Measurements from ENCODE around the gene TTYH2. TPM values are rescaled to one million over a fixed set of nuclear protein-coding genes. Genes with fewer than 3 reads are reported as not detected.

The TTYH2 gene
- total RNA-seq, 1 experiment from 2014 or later, result 1.5 TPM

DNA sequence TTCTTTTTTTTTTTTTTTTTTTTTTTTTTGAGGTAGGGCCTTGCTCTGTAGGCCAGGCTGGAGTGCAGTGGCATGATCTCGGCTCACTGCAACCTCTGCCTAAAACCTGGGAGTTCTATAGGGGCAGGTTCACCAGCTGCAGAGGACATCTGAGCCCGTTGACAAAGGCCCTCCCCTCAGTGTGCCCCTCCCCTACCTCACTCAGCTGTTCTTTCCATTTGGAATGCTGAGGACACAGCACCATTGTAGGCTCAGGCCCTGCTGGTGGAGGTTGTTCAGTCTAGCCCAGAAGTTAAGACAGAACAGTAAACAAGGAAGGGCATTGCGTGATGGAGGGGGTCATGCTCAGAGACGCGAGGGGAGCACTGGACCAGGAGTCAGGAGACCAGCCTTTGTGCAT is 90.8 kb downstream of the TTYH2 start:
- intact Hi-C loops (cut with micrococcal nuclease; ENCODE audit: unreplicated experiment), result loop anchor here (5.0 to 10.0 kb wide), 2 partner anchors 58 to 151 kb away; partner anchors contain the start of gene BTBD17
- Histone ChIP-seq H3K4me2 (no peak overlapping the region), H3K9me3 (ENCODE audit: insufficient read depth, low read depth) (no peaks in the 10 kb centered on the region), H3K4me3 (no peak overlapping the region), H3K27me3 (ENCODE audit: insufficient read depth, low read depth) (peaks cover 64% of the 10 kb centered on the region), H4K20me1 (ENCODE audit: insufficient read depth) (no peaks in the 10 kb centered on the region), H3K79me2 (ENCODE audit: low read depth) (no peaks in the 10 kb centered on the region), H3K36me3 (ENCODE audit: low read depth) (no peaks in the 10 kb centered on the region), H3K9me2 (ENCODE audit: insufficient read depth) (no peaks in the 10 kb centered on the region), H3K4me1 (replicated peaks; ENCODE audit: insufficient read depth) (no peaks in the 10 kb centered on the region), H3K27ac (no peak overlapping the region), H3F3A (ENCODE audit: insufficient read depth, low read depth) (no peaks in the 10 kb centered on the region), H2AFZ (no peak overlapping the region)
- TF ChIP-seq, protein P1, sequence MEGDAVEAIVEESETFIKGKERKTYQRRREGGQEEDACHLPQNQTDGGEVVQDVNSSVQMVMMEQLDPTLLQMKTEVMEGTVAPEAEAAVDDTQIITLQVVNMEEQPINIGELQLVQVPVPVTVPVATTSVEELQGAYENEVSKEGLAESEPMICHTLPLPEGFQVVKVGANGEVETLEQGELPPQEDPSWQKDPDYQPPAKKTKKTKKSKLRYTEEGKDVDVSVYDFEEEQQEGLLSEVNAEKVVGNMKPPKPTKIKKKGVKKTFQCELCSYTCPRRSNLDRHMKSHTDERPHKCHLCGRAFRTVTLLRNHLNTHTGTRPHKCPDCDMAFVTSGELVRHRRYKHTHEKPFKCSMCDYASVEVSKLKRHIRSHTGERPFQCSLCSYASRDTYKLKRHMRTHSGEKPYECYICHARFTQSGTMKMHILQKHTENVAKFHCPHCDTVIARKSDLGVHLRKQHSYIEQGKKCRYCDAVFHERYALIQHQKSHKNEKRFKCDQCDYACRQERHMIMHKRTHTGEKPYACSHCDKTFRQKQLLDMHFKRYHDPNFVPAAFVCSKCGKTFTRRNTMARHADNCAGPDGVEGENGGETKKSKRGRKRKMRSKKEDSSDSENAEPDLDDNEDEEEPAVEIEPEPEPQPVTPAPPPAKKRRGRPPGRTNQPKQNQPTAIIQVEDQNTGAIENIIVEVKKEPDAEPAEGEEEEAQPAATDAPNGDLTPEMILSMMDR (conservative IDR thresholded peaks at IDR 0.05), result no peak
- TF ChIP-seq EZH2 (IDR thresholded peaks at IDR 0.05; ENCODE audit: low read depth), result no peak
- POLR2A ChIA-PET (ENCODE audit: unreplicated experiment), result no interaction called here
- BruUV-seq (replicated peaks), result no TSS peak
- DNase-seq, result no peak
- CTCF ChIA-PET, result interaction anchor here (0.5 kb wide), 1 partner anchor 231 kb away, joined by 6 read pairs; no protein-coding TSS in a partner anchor

DNA sequence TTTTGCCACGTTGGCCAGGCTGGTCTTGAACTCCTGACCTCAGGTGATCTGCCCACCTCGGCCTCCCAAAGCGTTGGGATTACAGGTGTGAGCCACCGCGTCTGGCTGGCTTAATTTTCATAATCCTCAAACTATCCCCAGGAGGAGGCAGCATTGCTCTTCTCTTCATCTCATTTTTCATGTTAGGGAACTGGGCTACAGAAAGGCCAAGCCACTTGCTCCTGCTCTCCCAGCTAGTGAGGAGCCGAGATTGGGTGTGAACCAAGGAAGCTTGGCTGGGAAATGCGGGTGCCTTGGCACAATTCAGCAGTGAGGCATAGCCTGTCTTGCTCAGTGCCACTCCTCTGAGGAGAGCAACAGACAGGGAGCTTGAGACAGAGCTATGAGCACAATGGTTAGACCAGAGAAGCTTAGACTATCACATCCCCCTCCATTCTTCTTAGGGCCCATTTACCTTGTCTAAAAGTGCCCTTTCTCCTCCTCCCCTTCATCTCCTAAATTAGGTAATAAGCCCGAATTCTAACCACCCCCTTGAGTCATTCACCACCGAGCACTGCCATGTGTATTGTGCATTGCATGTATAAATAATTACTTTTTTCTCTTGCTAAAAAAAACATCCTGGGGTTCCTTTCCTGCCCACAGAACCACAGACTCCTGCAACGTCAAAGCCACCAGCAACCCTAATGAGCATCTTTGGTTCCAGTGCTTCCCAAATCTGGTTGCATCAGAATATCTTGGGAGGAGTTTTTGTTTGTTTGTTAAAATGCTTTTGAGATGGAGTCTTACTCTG is 92.7 kb downstream of the TTYH2 start:
- ChIA-PET POLR2A (ENCODE audit: unreplicated experiment) (no interaction called here), CTCF (no interaction called here)
- Histone ChIP-seq H3K27ac (no peak overlapping the region), H3K9me2 (ENCODE audit: insufficient read depth) (no peaks in the 10 kb centered on the region), H3K9me3 (ENCODE audit: insufficient read depth, low read depth) (no peaks in the 10 kb centered on the region), H3K36me3 (ENCODE audit: low read depth) (no peaks in the 10 kb centered on the region), H3K4me3 (no peak overlapping the region), H4K20me1 (ENCODE audit: insufficient read depth) (no peaks in the 10 kb centered on the region), H2AFZ (no peak overlapping the region), H3F3A (ENCODE audit: insufficient read depth, low read depth) (no peaks in the 10 kb centered on the region), H3K79me2 (ENCODE audit: low read depth) (no peaks in the 10 kb centered on the region), H3K27me3 (ENCODE audit: insufficient read depth, low read depth) (peaks cover 58% of the 10 kb centered on the region), H3K4me1 (replicated peaks; ENCODE audit: insufficient read depth) (no peaks in the 10 kb centered on the region), H3K4me2 (no peak overlapping the region)
- intact Hi-C loops (cut with micrococcal nuclease; ENCODE audit: unreplicated experiment), result loop anchor here (10.0 kb wide), 1 partner anchor 149 kb away; no protein-coding TSS in a partner anchor
- TF ChIP-seq, protein P1 (conservative IDR thresholded peaks at IDR 0.05), result no peak; the same call in 1 of the 2 replicates
- TF ChIP-seq EZH2 (IDR thresholded peaks at IDR 0.05; ENCODE audit: low read depth), result no peak
- BruUV-seq (replicated peaks), result no TSS peak
- DNase-seq, result no peak

DNA sequence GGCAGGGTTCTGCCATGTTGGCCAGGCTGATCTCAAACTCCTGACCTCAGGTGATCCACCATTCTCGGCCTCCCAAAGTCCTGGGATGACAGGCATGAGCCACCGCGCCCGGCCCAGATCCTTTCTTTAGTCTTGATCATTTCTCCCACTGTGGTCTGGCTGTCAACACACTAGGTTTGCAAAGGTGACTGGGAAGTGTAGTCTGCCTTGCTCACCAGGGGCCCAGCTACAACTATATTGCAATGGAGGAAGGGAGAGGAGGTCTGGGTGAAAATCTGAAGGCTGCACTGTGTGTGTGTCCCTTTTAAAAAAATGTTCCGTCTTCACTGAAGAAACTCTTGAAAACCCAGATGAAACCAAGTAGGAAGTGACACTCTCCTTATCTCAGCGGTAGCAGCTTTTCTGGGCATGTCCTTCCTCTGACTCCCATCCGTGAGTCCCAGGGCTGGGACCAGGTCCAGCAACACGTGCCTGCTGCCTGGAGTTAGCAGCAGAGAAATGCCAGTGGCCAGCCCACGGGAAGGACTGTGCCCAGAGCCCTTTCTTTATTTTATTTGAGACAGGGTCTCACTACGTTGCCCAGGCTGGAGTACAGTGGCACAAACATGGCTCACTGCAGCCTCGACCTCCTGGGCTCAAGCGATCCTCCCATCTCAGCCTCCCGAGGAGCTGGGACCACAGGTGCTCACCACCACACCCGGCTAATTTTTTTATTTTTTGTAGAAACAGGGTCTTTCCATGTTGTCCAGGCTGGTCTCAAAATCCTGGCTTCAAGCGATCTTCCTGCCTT is 94.8 kb downstream of the TTYH2 start:
- no peak overlapping the region for H3K4me3 ChIP-seq
- no peaks in the 10 kb centered on the region for H3K79me2 ChIP-seq (ENCODE audit: low read depth)
- H3K4me1 ChIP-seq (replicated peaks; ENCODE audit: insufficient read depth), result no peaks in the 10 kb centered on the region
- BruUV-seq (replicated peaks), result no TSS peak
- ChIA-PET CTCF (no interaction called here), POLR2A (ENCODE audit: unreplicated experiment) (no interaction called here)
- no peaks in the 10 kb centered on the region for H4K20me1 ChIP-seq (ENCODE audit: insufficient read depth)
- no peak overlapping the region for H2AFZ ChIP-seq
- H3K27me3 ChIP-seq (ENCODE audit: insufficient read depth, low read depth), result peaks cover 72% of the 10 kb centered on the region
- H3F3A ChIP-seq (ENCODE audit: insufficient read depth, low read depth), result no peaks in the 10 kb centered on the region
- TF ChIP-seq, protein P1 (conservative IDR thresholded peaks at IDR 0.05), result no peak
- no peak for TF ChIP-seq EZH2 (IDR thresholded peaks at IDR 0.05; ENCODE audit: low read depth)
- H3K9me2 ChIP-seq (ENCODE audit: insufficient read depth), result no peaks in the 10 kb centered on the region
- intact Hi-C loops (cut with micrococcal nuclease; ENCODE audit: unreplicated experiment), result loop anchor here (10.0 kb wide), 1 partner anchor 147 kb away; no protein-coding TSS in a partner anchor
- no peak overlapping the region for H3K4me2 ChIP-seq
- DNase-seq, result no peak
- H3K36me3 ChIP-seq (ENCODE audit: low read depth), result no peaks in the 10 kb centered on the region
- H3K27ac ChIP-seq, result no peak overlapping the region
- no peaks in the 10 kb centered on the region for H3K9me3 ChIP-seq (ENCODE audit: insufficient read depth, low read depth)
